CD4-positive, alpha-beta T cell treated with Interleukin-1 beta for 1 hour (primary cell): ENCODE results near the gene TTLL10.
A peak's percentile ranks its signal among the peaks of the same experiment; 100 is the strongest.
"Not testable (repeated sequence)": the region's sequence is repeated elsewhere in the genome, so short reads cannot be mapped to it uniquely, and the experiment has no call there.

Experiments
- DNase-seq, 2 donors: peaks; one replicate each; pipeline ENCODE4 v3.0.0-alpha.2; 2020 to 2022

TTLL10 gene

DNA sequence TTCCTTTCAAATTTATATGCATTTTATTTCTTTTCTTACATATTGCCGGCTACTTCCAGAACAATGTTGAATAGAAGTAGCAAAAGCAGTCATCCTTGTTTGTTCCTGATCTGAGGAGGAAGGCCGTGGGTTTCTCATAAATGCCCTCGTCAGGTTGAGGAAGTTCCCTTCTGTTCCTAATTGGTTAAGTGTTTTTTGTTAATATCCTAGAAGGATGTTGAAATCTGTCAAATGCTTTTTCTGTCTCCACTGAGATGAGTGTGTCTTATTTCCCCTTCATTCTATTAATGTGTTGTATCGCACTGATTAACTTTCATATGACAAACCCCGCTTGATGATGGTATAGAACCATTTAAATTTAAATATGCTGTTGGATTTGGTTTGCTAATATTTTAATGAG lies 15.4 kb downstream of the TTLL10 start:
- no peak for DNase-seq

DNA sequence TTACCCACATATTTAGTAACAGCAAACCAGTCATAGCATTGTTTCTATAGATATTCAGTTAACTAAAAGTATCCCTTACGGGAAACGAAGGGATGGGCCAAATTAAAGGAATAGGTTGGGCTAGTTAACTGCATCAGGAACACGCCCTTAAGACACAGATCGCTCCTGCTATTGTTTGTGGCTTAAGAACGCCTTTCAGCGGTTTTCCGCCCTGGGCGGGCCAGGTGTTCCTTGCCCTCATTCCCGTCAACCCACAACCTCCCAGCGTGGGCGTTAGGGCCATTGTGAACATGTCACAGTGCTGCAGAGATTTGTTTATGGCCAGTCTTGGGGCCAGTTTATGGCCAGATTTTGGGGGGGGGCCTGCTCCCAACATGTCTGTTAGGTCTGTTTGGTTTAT lies 18.1 kb downstream of the TTLL10 start:
- no peak for DNase-seq

DNA sequence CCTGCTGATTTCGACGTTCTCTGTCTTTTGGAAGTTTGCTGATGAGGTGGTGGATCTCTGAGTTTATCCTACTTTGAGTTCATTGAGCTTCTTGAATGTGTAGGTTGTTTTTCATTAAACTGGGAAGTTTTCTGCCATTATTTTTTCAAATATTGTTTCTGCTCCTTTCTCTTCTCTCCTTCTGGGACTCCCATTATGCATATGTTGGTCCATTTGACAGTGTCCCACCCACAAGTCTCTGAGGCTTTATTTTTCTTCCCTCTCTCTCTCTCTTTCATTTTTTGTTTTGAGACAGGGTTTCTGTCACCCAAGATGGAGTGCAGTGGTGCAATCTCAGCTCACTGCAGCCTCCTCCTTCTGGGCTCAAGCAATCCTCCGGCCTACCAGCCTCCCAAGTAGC lies 21.0 kb downstream of the TTLL10 start:
- DNase-seq: no peak

DNA sequence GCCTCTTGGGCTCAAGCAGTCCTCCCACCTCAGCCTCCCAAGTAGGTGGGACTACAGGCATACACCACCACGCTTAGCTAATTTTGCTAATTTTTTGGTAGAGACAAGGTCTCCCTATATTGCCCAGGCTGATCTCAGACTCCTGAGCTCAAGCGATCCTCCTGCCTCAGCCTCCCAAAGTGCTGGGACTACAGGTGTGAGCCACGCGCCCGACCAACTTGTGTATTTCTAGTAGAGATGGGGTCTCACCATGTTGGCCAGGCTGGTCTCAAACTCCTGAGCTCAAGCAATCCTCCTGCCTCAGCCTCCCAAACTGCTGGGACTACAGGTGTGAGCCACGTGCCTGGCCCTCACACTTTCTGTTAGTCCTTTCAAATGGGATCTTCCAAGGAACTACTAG lies 22.0 kb downstream of the TTLL10 start:
- not testable (repeated sequence) for DNase-seq

DNA sequence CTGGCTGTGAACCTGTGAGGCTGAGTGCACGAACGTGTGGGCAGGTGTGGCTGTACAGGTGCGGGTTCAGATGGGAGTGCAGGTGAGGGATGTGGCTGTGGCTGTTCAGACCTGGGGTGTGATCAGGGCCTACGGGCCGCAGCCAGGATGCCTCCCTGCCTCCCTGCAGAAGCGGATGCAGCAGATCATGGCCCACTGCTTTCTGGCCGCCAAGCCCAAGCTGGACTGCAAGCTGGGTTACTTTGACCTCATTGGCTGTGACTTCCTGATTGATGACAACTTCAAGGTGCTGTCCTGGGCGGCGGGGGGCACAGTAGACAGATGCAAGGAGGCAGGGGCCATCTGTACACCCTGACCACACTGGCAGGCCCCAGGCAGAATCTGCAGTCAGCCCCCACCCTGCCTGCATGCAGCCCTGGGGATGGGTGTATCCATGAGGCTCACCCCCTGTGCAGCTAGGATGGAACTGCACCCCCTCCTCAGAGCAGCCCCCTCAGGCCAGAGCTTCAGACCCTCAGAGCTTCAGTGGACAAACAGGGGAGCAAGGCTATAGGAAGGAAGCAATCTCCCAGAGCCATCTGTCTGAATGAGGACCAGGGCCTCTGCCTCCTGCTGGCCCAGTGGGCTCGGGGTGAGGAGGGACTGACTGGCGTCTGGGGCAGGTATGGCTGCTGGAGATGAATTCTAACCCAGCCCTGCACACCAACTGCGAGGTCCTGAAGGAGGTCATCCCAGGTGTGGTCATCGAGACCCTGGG lies 22.9 kb downstream of the TTLL10 start:
- no peak for DNase-seq

DNA sequence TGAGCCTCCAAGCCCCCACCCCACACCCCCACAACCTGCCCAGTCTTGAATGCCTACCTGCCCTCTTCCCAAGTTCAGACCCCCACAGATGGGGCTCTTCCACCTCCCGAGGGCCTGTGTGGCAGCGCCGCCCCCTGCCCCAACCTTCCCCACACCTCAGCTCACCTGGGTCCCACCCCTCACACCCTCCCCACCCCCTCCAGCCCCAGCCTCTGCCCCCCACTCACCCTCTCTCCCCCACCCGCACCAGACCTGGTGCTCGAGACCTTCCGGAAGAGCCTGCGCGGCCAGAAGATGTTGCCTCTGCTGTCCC lies 23.5 kb downstream of the TTLL10 start:
- DNase-seq: no peak

DNA sequence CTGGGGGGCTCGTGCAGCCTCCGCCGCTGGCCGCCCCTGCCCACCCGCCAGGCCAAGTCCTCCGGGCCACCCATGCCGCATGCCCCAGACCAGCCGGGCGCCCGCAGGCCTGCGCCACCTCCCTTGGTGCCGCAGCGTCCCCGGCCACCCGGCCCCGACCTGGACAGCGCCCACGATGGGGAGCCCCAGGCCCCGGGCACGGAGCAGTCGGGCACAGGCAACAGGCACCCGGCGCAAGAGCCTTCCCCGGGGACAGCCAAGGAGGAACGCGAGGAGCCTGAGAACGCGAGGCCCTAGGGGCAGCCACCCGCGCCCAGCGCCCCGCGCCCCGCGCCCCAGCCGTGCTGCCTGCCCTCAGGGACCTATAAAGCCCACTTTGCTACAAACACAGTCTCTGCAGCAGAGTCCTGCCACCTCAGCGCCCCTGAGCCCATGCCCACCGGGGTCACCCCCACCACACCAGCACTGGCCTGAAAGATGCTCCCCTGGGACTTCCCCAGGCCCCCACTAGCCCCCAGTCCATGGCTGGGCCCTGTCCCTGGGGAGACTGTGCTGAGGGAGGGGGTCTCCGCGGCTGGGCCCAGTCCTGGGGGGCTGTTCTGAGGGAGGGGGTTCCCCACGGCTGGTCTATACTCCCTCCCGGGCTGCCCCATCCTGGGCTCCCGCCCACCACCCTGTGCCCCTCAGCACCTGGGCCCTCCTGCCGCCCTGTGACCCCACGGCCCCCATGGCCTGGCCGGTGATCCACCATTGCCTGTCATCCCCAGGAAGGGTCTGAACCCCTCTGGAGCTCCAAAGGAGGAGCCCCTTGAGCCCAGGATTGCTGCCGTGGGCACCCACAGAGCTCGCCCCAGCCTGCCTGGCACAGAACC lies 24.1 kb downstream of the TTLL10 start:
- no peak for DNase-seq

DNA sequence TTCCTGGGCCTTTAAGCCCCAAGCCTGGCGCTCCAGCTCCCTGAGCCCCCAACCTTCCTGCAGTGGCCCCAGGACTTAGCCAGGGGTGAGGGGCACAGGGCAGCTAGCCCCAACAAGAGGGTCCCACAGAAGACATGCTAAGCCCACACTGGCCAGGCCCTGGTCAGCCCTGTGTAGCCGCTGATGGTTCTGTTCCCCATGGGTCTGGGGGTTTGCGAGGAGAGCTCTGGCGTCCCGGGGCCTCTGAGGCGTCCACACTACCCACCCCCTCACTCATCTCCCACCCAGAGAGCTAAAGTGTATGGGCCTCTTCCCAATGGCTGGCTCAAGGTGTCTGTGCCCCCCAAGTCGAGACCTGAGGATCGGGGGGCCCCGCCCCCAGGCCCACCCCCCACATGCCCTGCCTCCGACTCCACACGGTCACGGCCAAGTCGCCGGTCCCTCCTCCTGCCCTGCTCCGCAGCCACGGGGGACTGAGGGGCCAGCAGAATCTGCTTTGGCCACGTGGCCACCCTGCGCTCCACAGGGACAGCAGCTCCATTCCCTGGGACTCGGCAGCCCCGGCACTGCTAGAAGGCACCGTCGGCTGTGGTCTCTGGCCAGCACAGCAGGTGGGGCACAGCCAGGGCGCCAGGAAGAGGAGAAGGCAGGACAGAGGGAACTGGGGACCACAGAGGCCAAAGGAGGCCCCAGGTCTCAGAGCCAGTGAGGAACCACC lies 24.9 kb downstream of the TTLL10 start:
- DNase-seq: no peak

DNA sequence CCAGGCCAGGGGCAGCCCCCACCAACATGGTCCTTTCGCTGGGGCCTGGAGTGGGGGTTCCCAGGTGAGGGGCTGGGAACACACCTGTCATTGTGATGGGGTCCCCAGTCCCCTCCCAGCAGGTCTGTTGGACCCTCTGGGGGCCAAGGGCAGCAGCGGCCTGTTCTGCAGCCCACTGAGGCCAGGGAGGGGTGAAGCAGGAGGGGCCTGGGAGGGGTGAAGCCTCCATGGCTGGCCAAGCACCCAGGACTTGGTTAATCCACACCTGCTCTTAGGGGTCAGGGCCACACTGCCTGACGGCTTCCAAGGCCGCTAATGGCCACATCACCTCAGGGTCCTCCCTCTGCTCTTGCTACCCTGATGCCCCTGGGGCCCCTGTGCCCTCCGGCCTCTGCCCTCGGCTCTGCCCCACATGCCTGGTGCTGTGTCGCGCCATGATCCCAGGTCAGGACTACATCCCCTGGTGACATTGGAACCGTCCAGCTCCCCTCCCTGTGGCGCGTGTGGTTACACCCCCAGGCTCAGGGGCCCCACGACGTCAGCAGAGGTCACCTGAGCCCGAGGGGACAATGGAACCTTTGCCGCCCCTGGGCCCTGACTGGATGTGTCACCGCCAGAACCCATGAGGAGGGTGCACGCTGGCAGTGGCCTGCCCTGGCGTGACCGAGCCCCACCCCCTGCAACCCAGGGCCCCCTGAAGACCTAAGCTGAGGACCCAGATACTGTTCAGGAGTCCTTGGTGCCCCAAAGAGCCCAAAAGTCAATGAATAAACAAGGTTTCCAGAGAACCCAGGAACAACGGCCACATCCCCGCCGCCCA lies 25.7 kb downstream of the TTLL10 start:
- no peak for DNase-seq

DNA sequence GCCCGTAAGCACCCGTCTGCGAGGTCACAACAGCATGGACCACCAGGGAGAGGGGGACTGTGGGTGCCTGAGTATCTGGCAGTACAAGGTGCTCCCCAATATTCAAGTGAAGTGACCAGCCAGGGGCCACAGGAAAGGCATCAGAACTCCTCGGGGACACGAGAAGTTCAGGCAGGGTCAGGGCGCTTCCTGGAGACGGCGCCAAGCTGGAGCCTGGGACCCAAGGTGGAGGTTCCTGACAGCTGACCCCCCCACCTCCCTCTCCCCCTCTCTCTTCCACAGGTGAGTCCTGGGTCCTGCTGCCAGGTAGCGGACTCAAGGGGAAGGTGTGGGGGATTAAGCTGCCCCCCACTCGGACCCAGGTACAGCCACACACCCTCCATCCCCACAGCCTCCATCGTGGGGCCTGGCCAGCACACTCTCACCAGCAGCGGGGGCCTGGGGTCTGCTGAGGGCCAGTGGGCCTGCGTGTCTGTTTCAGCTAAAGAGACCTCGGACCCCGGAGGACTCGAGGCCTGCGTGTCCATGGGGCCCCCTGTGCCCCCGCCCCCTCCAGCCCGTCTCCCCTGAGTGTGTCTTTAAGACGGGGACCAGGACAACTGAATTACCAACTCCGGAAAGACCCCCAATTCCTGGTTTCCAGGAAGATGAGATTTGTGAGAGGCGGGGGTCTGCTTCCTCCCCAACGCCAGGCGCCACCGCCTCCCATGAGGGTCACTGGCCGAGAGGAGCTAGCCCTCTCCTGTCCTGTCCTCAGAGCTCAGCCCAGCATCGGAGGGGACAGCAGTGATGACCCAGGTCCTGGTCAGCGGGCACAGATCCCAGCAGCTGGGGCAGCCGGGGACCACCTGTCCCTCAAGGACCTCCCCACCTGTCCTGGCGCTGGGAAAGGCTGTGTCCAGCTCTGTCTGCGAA lies 26.5 kb downstream of the TTLL10 start:
- DNase-seq: no peak

DNA sequence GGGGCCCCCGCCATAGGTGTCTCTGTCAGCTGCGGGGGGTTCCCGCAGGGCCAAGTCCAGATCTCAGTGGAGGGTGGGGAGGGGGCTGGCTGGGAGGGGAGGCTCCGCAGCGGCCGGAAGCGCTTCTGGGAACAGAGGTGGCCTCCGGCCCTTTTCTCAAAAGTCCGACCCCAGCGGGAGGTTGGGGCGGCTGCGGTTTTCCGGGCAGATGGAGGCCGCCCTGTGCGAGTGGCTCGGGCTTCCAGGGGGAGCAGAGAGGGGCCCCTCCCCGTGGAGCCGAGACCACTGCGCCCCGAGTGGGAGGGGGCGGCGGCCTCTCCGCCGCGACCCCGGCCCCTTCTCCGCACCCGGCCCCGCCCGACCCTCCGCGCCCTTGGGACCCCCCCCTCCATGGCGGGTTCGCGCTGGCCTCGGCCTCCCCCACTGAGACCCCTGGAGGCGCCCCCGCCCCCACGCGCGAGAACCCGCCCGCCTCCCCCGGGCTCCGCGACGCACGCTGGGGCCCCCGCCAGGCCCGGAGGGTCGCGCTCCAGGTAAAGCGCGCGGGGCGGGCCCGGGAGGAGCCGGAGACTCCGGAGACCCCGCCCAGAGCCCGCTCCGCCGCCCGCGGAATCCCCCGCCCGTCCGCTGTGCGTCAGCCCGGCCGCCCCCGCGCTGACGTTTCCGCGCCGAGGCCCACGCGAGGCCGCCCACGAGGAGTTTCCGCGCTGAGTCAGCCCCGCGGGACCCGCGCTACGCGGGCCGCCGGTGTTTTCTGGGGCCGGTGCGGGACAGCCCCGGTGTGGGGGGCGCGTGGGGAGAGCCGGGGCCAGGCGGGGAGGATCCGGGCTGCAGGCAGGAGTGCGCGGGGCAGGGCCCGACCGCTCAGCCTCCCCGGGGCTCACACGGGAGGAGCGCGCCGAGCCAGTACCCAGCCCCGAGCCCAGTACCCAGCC lies 27.5 kb downstream of the TTLL10 start:
- DNase-seq: peak; percentile 91

DNA sequence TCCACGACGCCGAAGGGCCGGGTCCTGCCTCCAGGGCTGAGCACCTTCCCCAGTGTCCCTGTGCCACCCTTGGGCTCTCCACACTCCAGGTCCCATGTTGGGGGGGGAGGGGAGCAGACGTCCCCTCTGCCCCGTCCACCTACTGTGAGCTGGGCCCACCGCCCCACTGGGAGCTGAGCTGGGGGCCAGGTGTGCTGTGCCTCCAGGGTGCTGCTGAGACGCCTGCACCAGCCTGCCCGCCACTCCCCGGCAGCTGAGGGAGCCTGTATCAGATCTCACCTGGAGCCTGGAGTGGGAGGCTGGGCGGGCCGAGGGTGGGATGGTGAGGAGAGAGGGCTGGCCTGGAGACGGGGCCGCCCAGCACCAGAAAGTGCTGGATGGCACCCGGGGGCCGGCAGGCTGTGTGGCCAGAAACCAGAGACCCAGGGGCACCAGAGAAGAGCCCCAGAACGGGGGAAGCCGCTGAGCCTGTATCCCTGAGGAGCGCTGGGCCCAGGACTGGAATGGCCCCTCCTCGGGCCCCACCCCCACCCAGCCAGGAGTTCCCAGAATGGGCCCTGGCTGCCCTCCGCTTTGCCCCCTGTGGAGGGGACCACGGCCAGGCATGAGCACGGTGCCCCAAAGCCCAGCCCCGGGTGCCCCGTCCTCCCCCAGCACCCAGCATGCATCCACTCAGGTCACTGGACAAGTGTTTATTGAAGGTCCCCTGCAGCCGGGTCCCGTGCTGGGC lies 29.3 kb downstream of the TTLL10 start:
- no peak for DNase-seq

DNA sequence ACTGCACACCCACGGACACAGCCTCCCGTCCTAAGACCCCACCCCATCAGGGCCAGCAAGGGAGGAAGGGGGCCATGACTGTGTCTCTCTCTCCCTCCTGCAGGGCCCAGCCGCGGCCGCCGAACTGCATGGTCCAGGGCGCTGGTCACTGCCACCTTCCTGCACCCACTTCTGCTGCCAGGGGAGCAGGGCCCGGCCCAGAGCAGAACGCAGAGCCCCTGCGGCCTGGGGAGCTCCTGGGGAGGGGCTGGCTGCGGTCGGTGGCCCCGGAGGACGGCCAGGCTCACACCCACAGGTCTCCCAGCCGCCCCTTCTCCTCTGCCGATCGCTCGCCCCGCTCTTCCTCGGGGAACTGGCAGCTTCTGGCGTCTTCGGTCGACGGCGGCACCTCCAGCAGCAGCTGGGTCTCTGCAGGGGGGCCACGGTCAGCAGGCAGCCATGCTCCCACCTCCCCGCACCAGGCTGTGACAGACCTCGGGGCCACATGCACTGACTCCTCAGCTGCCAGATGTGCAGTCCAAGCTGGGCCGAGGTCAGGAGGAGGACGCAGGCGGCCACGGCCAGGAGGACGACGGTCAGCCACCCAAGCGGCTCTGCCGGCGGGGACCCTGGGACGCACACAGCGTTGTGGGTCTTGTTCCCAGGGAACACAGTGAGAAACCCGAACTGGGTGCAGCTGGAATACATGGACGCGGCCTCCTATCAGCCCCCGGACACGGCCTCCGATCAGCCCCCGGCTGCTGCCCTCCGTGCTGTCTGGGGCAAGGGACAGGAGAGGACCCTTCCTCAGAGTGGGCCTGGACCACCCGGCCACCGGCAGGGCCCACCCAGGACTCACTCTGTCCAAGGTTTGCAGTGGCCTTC lies 30.1 kb downstream of the TTLL10 start:
- no peak for DNase-seq

DNA sequence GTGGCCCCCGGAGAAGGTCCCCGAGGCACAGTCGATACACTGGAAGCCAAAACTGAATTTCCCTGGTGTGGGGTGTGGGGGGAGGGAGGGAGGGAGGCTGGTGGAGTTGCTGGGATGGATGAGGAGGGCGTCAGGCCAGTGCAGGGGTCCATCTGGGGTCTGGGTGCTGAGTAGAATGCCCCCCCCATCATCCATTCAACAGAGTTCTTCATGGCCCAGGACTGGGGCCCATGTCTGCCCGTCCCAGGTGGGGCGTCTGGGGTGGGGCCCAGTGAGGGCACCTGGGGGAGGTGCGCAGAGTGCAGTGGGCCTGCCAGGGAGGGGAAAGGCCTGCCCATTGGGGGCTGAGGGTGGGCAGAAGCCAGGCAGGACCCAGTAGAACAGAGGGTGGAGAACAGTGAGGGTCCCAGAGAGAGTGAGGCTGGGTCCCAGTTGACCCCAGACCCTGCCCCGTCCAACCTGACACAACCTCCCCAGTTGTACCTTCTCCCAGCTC lies 30.8 kb downstream of the TTLL10 start:
- no peak for DNase-seq

DNA sequence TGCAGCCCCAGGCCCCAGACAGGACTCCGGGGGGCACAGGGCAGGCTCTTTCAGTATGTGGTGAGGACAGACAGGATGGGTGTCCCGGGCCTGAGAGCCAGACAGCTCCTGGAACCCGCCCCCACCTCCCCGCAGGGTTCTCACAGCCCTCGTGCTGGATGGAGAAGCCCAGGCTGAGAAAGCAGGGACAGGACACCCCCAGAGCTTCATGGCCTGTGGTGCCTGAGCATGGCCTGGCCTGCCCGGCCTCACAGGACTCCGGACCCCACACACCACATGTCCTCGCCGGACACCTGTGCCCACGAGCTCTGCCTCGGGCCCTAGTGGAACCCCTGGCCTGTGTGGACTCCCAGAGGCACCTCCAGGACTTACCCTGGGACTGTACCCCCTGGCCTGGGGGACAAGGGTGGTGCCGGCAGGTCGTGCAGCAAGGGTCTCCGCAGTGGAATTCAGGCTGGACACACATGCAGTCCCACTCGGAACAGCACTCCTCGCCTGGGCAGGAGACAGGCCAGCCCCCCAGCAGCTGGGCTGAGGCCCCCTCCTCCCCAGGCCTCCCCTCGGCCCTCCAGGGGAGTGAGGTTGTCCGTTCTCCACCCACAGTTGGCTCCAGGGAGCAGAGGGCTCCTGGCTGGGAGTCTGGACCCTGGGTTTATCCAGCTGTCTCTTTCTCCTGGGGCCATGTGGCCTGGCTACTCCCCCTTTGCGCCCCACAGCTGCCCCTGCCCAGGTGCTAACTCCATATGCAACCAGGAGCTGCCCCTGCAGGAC lies 31.5 kb downstream of the TTLL10 start:
- DNase-seq: no peak

DNA sequence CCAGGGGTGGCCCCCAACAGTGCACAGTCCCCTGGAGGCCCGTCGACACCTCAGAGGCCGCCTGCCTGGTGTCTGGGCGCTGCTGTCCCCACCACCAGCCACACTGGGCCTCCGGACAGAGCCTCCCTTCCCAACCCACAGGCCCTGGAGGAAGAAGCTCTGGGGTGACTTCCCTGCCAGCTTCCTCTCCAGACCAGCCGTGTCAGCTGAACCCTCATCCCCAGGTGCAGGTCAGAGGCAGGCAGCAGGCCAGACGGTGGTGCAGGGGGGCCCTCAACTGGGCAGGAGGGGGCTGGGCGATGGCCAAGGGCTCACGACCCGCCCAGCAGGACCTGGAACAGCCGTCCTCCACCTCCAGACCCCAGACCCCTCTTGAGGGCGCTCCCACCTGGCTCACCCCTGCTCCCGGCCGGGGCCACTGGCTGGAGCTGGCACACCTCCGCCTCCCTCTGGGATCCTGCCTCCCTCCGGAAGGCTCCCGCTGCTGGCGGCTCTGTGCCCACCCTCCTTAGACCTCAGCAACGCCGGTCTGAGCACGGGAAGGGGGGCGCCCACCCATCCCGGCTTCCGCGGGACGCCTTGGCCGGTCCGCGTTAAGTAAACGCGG lies 32.2 kb downstream of the TTLL10 start:
- no peak for DNase-seq

DNA sequence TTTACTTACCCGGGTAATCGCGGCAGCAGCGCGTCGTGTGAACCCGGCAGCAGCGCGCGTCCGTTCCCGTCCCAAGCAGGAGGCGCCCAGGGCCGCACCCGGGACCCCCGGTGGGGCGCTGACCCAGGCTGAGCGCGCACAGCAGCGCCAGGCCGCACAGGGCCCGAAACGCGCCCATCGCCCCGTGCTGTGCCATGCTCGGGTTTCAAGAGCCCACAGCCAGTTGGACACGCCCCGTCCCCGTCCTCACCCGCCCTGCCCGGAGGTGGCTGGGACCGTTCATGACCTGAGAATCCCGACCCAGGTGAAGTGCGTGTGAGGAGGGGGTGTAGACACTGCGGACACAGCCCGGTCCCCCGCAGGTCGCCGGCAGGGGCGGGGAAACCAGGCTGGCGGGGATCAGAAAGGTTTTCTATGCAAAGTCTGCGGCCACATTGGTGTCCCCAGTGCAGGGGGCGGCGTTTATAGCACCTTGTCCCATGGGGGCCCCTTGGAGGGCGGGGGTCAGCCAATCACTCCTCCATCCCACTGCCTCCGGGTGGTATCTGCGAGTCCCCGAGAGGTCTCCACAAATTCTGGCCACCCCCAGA lies 32.8 kb downstream of the TTLL10 start, which contains the start of gene TNFRSF18:
TNFRSF18 (minus strand) TSS at position 217 of the 590 bp plus-strand sequence; CDS start at position 196, 21 bp downstream.
- peak; percentile 48 for DNase-seq
